ENCODE measurements around the gene TMPRSS3.

The TMPRSS3 gene

GRCh38 chr21:42330380-42331371 lies 65.2 kb downstream of the TMPRSS3 start:
- DNase-seq: no peak

- no peak for DNase-seq
Measured at GRCh38 chr21:42324896-42325295, 71.0 kb downstream of the TMPRSS3 start.

All from NCI-H2227 treated with DMSO at 0.1 percent for 48 hours (cell line).